SK-N-MC (cell line): ENCODE data around the gene SYNE1.
"Not testable (repeated sequence)": the region's sequence is repeated elsewhere in the genome, so short reads cannot be mapped to it uniquely, and the experiment has no call there.

Experiments used
- DNase-seq: peaks from one replicate; pipeline ENCODE4 v3.0.0-alpha.2; 2011; ENCODE audit warnings: low read depth, low spot score
- H3K27ac ChIP-seq: fragments of 200-600 bp; sonication (generic); 2 replicates; pipeline ENCODE4 v1.5.1; 2016; ENCODE audit warnings: mixed run types
- H3K36me3 ChIP-seq: fragments of 200-600 bp; sonication (generic); 2 replicates; pipeline ENCODE4 v1.6.1; 2017; ENCODE audit warnings: antibody characterized with exemption, low read length, mixed read lengths; ENCODE audit not compliant: insufficient read depth
- H3K4me3 ChIP-seq: fragments of 200-600 bp; sonication (generic); 2 replicates; pipeline ENCODE4 v1.5.1; 2016
- H3K9ac ChIP-seq: fragments of 200-600 bp; sonication (generic); 2 replicates; pipeline ENCODE4 v1.8.0; 2017; ENCODE audit warnings: mixed run types, mixed read lengths; ENCODE audit not compliant: insufficient read length
- H3K9me3 ChIP-seq: fragments of 200-600 bp; sonication (generic); 2 replicates; pipeline ENCODE4 v1.6.1; 2017; ENCODE audit warnings: low read depth, mild to moderate bottlenecking, antibody characterized with exemption, low read length, moderate library complexity, mixed read lengths
- EZH2 ChIP-seq: fragments of 200-600 bp; sonication (generic); IDR thresholded peaks from one replicate; pipeline ENCODE4 v1.6.1; 2017; ENCODE audit warnings: antibody characterized with exemption
- FOXP2 ChIP-seq: optimal IDR thresholded peaks from 2 replicates; pipeline ENCODE3; 2011; ENCODE audit warnings: mild to moderate bottlenecking, moderate library complexity; ENCODE audit not compliant: insufficient read depth; ENCODE audit errors: extremely low read length, control extremely low read depth
- POLR2AphosphoS5 ChIP-seq: IDR thresholded peaks from 2 replicates; pipeline ENCODE4 v1.6.1; 2012; ENCODE audit warnings: mild to moderate bottlenecking, low read depth, low read length, borderline replicate concordance

The SYNE1 gene

GRCh38 chr6:152566103-152566875 lies 70.9 kb downstream of the SYNE1 start:
- no peaks in the 10 kb centered on the region for H3K9me3 ChIP-seq
- H3K36me3 ChIP-seq: no peaks in the 10 kb centered on the region
- H3K9ac ChIP-seq: no peak overlapping the region
- no peak for DNase-seq
- TF ChIP-seq POLR2AphosphoS5 (no peak), FOXP2 (no peak), EZH2 (no peak)
- no peak overlapping the region for H3K4me3 ChIP-seq
- H3K27ac ChIP-seq: no peak overlapping the region

GRCh38 chr6:152563177-152563576 lies 74.0 kb downstream of the SYNE1 start:
- Histone ChIP-seq H3K9ac (no peak overlapping the region), H3K27ac (no peak overlapping the region), H3K9me3 (no peaks in the 10 kb centered on the region; the same call in 1 of the 2 replicates), H3K36me3 (no peaks in the 10 kb centered on the region), H3K4me3 (no peak overlapping the region)
- no peak for TF ChIP-seq POLR2AphosphoS5
- TF ChIP-seq EZH2: no peak
- no peak for TF ChIP-seq FOXP2
- DNase-seq: no peak

- H3K4me3 ChIP-seq, H3K36me3 ChIP-seq, DNase-seq, H3K9ac ChIP-seq, H3K27ac ChIP-seq, H3K9me3 ChIP-seq: not testable (repeated sequence)
Measured at GRCh38 chr6:152558798-152559197, 78.4 kb downstream of the SYNE1 start.

GRCh38 chr6:152557502-152557901 lies 79.7 kb downstream of the SYNE1 start:
- TF ChIP-seq POLR2AphosphoS5 (no peak), FOXP2 (no peak), EZH2 (no peak)
- no peak overlapping the region for H3K4me3 ChIP-seq
- H3K9ac ChIP-seq: no peak overlapping the region
- no peaks in the 10 kb centered on the region for H3K36me3 ChIP-seq
- no peaks in the 10 kb centered on the region; the same call in 1 of the 2 replicates for H3K9me3 ChIP-seq
- H3K27ac ChIP-seq: no peak overlapping the region
- DNase-seq: no peak

- no peak overlapping the region for H3K9ac ChIP-seq
- H3K27ac ChIP-seq: no peak overlapping the region
- DNase-seq: no peak
- no peak overlapping the region for H3K4me3 ChIP-seq
- H3K9me3 ChIP-seq: no peaks in the 10 kb centered on the region; the same call in 1 of the 2 replicates
- TF ChIP-seq POLR2AphosphoS5 (no peak), EZH2 (no peak), FOXP2 (no peak)
- H3K36me3 ChIP-seq: no peaks in the 10 kb centered on the region
Measured at GRCh38 chr6:152554851-152555250, 82.3 kb downstream of the SYNE1 start.

- Histone ChIP-seq H3K9ac (no peak overlapping the region), H3K9me3 (no peaks in the 10 kb centered on the region), H3K4me3 (no peak overlapping the region), H3K27ac (no peak overlapping the region), H3K36me3 (no peaks in the 10 kb centered on the region)
- peak; percentile 50 for DNase-seq
- TF ChIP-seq FOXP2 (no peak), EZH2 (no peak), POLR2AphosphoS5 (no peak)
Measured at GRCh38 chr6:152552616-152553209, 84.4 kb downstream of the SYNE1 start.

GRCh38 chr6:152543519-152543918 lies 93.6 kb downstream of the SYNE1 start:
- no peak for TF ChIP-seq POLR2AphosphoS5
- no peak for TF ChIP-seq FOXP2
- no peak for TF ChIP-seq EZH2
- no peak overlapping the region for H3K27ac ChIP-seq
- no peak overlapping the region for H3K9ac ChIP-seq
- H3K9me3 ChIP-seq: no peaks in the 10 kb centered on the region
- no peak overlapping the region for H3K4me3 ChIP-seq
- DNase-seq: no peak
- no peaks in the 10 kb centered on the region for H3K36me3 ChIP-seq

GRCh38 chr6:152540381-152540780 lies 96.8 kb downstream of the SYNE1 start:
- H3K36me3 ChIP-seq: no peaks in the 10 kb centered on the region
- TF ChIP-seq FOXP2 (no peak), EZH2 (no peak), POLR2AphosphoS5 (no peak)
- H3K27ac ChIP-seq: no peak overlapping the region
- H3K9ac ChIP-seq: no peak overlapping the region
- no peak overlapping the region for H3K4me3 ChIP-seq
- no peak for DNase-seq
- no peaks in the 10 kb centered on the region for H3K9me3 ChIP-seq
